WTC11 (cell line): ENCODE results near the gene MST1R.

Source experiments
- E2F5 ChIP-seq: sonication (generic); formaldehyde crosslinking; IDR thresholded peaks from 2 replicates; pipeline ENCODE4 v1.8.1; 2022; ENCODE audit warnings: mild to moderate bottlenecking, moderate library complexity, missing genetic modification reagents
- KAT7 ChIP-seq: sonication (generic); formaldehyde crosslinking; IDR thresholded peaks from 2 replicates; pipeline ENCODE4 v1.8.1; 2023; ENCODE audit warnings: missing genetic modification reagents, mild to moderate bottlenecking, borderline replicate concordance
- TP53 ChIP-seq: sonication (generic); formaldehyde crosslinking; IDR thresholded peaks from 2 replicates; pipeline ENCODE4 v1.8.1; 2023; ENCODE audit warnings: mild to moderate bottlenecking, missing genetic modification reagents
- ZNF416 ChIP-seq: fragments of 250-450 bp; sonication (Bioruptor Pico); IDR thresholded peaks from 2 replicates; pipeline ENCODE4 v1.9.0; 2021; ENCODE audit warnings: mild to moderate bottlenecking, inconsistent platforms
- TF ChIP-seq, protein P1 (sequence below): fragments of 200-600 bp; IDR thresholded peaks from 2 replicates; pipeline ENCODE4 v1.8.0; 2022; ENCODE audit warnings: antibody characterized with exemption
- TF ChIP-seq, protein P2 (sequence below): sonication (generic); formaldehyde crosslinking; IDR thresholded peaks from 2 replicates; pipeline ENCODE4 v1.8.0; 2022; ENCODE audit warnings: mild to moderate bottlenecking, missing genetic modification reagents
- TF ChIP-seq, protein P3 (sequence below): sonication (generic); formaldehyde crosslinking; IDR thresholded peaks from 2 replicates; pipeline ENCODE4 v1.8.1; 2023; ENCODE audit warnings: mild to moderate bottlenecking, missing genetic modification reagents

DNA sequence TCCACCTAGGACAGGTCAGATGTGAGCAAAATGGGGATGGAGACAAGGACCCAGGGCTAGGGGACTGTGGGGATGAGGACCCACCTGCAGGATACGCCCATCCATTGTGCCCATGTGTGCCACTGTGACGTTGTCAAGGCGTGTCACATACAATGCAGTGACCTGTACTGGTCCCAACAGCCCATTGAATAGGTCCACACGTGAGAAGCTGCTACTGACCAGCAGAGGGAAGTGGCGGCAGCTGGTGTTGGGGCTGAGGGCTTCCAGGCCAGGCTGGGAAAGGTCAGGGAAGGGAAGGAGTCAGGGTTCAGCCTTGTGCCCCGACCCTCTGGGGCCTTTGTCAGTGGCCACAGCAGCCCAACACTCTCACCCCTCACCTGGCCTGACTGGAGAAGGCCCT, 4.7 kb downstream of the MST1R start:
- TF ChIP-seq, protein P1, sequence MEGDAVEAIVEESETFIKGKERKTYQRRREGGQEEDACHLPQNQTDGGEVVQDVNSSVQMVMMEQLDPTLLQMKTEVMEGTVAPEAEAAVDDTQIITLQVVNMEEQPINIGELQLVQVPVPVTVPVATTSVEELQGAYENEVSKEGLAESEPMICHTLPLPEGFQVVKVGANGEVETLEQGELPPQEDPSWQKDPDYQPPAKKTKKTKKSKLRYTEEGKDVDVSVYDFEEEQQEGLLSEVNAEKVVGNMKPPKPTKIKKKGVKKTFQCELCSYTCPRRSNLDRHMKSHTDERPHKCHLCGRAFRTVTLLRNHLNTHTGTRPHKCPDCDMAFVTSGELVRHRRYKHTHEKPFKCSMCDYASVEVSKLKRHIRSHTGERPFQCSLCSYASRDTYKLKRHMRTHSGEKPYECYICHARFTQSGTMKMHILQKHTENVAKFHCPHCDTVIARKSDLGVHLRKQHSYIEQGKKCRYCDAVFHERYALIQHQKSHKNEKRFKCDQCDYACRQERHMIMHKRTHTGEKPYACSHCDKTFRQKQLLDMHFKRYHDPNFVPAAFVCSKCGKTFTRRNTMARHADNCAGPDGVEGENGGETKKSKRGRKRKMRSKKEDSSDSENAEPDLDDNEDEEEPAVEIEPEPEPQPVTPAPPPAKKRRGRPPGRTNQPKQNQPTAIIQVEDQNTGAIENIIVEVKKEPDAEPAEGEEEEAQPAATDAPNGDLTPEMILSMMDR, result no peak
- TF ChIP-seq E2F5 (no peak), TP53 (CRISPR knock-in tag) (no peak), KAT7 (CRISPR knock-in tag) (no peak), ZNF416 (CRISPR knock-in tag) (no peak)
- TF ChIP-seq, protein P2, sequence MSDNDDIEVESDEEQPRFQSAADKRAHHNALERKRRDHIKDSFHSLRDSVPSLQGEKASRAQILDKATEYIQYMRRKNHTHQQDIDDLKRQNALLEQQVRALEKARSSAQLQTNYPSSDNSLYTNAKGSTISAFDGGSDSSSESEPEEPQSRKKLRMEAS (CRISPR knock-in tag), result no peak
- TF ChIP-seq, protein P3, sequence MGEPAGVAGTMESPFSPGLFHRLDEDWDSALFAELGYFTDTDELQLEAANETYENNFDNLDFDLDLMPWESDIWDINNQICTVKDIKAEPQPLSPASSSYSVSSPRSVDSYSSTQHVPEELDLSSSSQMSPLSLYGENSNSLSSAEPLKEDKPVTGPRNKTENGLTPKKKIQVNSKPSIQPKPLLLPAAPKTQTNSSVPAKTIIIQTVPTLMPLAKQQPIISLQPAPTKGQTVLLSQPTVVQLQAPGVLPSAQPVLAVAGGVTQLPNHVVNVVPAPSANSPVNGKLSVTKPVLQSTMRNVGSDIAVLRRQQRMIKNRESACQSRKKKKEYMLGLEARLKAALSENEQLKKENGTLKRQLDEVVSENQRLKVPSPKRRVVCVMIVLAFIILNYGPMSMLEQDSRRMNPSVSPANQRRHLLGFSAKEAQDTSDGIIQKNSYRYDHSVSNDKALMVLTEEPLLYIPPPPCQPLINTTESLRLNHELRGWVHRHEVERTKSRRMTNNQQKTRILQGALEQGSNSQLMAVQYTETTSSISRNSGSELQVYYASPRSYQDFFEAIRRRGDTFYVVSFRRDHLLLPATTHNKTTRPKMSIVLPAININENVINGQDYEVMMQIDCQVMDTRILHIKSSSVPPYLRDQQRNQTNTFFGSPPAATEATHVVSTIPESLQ (CRISPR knock-in tag), result no peak
